ENCODE measurements around the gene SH2D4B. TPM values are rescaled to one million over a fixed set of nuclear protein-coding genes. Genes with fewer than 3 reads are reported as not detected.

SH2D4B gene
- total RNA-seq, 1 experiment from 2014 or later, result 0.22 TPM

- ATAC-seq, result no peak
- CTCF ChIA-PET, result no interaction called here
Measured at GRCh38 chr10:80633383-80633860, 95.7 kb downstream of the SH2D4B start.

More at GRCh38 chr10:80633383-80633860, 95.7 kb downstream of the SH2D4B start:
- H3K9me2 ChIP-seq (ENCODE audit: insufficient read depth), result no peaks in the 10 kb centered on the region
- no peaks in the 10 kb centered on the region for H3K79me2 ChIP-seq (ENCODE audit: insufficient read depth, low read length)
- H3K4me2 ChIP-seq (ENCODE audit: low read length), result no peak overlapping the region
- TF ChIP-seq POLR2A (IDR thresholded peaks at IDR 0.05; ENCODE audit: borderline replicate concordance, extremely low read depth, insufficient read depth, insufficient read length) (no peak), EGR1 (IDR thresholded peaks at IDR 0.05; ENCODE audit: low read depth) (no peak), EZH2phosphoT487 (IDR thresholded peaks at IDR 0.05; ENCODE audit: borderline replicate concordance) (no peak), POLR2AphosphoS5 (IDR thresholded peaks at IDR 0.05; ENCODE audit: low read depth, low read length) (no peak), TCF7L2 (IDR thresholded peaks at IDR 0.05; ENCODE audit: borderline replicate concordance, extremely low read depth, insufficient read depth, insufficient read length) (no peak), SIN3A (IDR thresholded peaks at IDR 0.05; ENCODE audit: low read depth) (no peak), EZH2 (IDR thresholded peaks at IDR 0.05) (no peak), CEBPB (IDR thresholded peaks at IDR 0.05; ENCODE audit: low read depth) (no peak), FOSL1 (IDR thresholded peaks at IDR 0.05; ENCODE audit: low read depth) (no peak), ELF1 (IDR thresholded peaks at IDR 0.05; ENCODE audit: borderline replicate concordance, low read depth) (no peak), SRF (IDR thresholded peaks at IDR 0.05; ENCODE audit: low read depth) (no peak), RAD21 (IDR thresholded peaks at IDR 0.05; ENCODE audit: low read depth) (no peak), ZBTB33 (IDR thresholded peaks at IDR 0.05; ENCODE audit: extremely low read depth, insufficient replicate concordance, low read length) (no peak), SP1 (IDR thresholded peaks at IDR 0.05; ENCODE audit: low read depth) (no peak)
- TF ChIP-seq, protein P1, sequence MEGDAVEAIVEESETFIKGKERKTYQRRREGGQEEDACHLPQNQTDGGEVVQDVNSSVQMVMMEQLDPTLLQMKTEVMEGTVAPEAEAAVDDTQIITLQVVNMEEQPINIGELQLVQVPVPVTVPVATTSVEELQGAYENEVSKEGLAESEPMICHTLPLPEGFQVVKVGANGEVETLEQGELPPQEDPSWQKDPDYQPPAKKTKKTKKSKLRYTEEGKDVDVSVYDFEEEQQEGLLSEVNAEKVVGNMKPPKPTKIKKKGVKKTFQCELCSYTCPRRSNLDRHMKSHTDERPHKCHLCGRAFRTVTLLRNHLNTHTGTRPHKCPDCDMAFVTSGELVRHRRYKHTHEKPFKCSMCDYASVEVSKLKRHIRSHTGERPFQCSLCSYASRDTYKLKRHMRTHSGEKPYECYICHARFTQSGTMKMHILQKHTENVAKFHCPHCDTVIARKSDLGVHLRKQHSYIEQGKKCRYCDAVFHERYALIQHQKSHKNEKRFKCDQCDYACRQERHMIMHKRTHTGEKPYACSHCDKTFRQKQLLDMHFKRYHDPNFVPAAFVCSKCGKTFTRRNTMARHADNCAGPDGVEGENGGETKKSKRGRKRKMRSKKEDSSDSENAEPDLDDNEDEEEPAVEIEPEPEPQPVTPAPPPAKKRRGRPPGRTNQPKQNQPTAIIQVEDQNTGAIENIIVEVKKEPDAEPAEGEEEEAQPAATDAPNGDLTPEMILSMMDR (IDR thresholded peaks at IDR 0.05 in 2 of 3, conservative IDR thresholded peaks at IDR 0.05 in 1 of 3; ENCODE audit: borderline replicate concordance in 1 of 3, insufficient read depth in 1 of 3, low read depth in 2 of 3, low read length in 2 of 3), result no peak
- no TSS peak for BruUV-seq (replicated peaks)
- H4K20me1 ChIP-seq (ENCODE audit: insufficient read depth), result no peaks in the 10 kb centered on the region
- H3K27ac ChIP-seq (ENCODE audit: low read depth, low read length), result no peak overlapping the region
- no peak overlapping the region for H3K4me3 ChIP-seq (replicated peaks in 1 of 2; ENCODE audit: low read depth in 1 of 2, low read length in 2 of 2)
- H3K36me3 ChIP-seq (ENCODE audit: control insufficient read depth in 1 of 2, insufficient read depth in 2 of 2, low read length in 2 of 2), result no peaks in the 10 kb centered on the region
- ChIA-PET RAD21 (ENCODE audit: low non-redundant PET in 1 of 2, low total read pairs in 2 of 2, uncharacterized antibody in 2 of 2, unreplicated experiment in 2 of 2) (no interaction called here), POLR2A (no interaction called here)
- intact Hi-C loops (cut with micrococcal nuclease), result no loop called here
- H3K9ac ChIP-seq (ENCODE audit: low read length), result no peak overlapping the region
- no peak for DNase-seq (ENCODE audit: low read depth, low spot score)
- no peaks in the 10 kb centered on the region for H3K9me3 ChIP-seq (ENCODE audit: control insufficient read depth in 1 of 2, insufficient read depth in 1 of 2, low read depth in 1 of 2, low read length in 2 of 2)
- H3K27me3 ChIP-seq (ENCODE audit: insufficient read depth, low read length), result no peaks in the 10 kb centered on the region
- no peak overlapping the region for H2AFZ ChIP-seq (ENCODE audit: low read depth, low read length, poor library complexity, severe bottlenecking)
- no peaks in the 10 kb centered on the region for H3K4me1 ChIP-seq (ENCODE audit: control insufficient read depth in 1 of 2, insufficient read depth in 2 of 2, low read length in 2 of 2)
